HG02623 (cell line): ENCODE data around the gene LPP.

Source experiments
- ATAC-seq: cut with Tn5 transposase; IDR thresholded peaks from one replicate; pipeline ENCODE4 v1.9.1; 2021; ENCODE audit warnings: moderate library complexity; ENCODE audit not compliant: unreplicated experiment

Gene LPP

DNA sequence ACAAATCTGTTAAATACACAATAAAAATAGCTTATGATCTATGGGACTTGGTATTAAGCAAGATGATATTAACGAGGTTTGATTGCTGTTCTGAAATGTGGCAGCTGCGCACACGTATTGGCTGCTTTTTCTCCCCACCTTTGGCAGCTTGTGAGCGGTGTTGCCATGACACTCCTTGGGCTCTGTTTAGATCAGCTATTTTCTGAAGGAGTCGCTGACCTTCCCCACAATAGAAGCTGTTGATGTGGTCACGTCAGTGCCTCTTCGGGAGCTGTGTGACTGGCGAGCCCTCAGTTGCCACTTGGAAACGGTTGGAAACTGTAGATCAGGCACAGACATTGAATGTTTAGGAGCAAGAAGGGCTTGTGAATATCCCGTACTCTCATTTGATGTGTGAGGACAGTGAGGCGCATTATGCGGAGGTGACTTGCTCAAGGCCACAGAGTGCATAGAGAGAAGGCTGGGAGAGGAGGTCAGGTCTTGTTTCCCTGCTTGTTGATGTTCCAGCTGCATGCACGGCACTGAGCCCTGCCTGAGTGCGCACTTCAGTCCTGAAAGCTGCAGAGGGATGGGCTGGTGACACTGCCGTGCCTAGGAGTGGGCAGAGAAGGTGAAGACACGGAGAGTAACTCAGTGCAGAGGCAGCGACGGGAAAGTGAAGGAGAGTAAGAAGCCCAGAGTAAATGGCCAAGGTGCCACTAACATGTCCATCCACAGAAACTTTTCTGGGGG lies 198.4 kb downstream of the LPP start:
- no peak for ATAC-seq

DNA sequence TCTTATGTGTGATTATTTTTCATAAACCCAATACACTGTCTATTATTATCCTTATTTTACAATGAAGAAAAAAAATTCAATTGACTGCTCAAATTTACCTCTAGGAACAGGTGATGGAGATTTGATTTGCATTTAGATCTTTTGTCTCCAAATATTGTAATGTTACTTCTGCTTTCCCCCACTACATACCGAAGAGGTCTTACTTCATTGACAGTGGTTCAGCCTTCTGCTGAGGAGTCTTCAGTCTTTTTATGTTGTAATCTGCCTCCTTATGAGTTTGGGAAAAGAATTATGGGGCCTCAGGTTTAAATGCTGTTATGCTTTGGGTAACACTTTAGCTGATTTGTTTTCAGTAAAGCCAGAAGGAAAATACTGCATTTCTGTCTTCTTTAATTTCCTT lies 199.5 kb downstream of the LPP start:
- ATAC-seq = no peak

DNA sequence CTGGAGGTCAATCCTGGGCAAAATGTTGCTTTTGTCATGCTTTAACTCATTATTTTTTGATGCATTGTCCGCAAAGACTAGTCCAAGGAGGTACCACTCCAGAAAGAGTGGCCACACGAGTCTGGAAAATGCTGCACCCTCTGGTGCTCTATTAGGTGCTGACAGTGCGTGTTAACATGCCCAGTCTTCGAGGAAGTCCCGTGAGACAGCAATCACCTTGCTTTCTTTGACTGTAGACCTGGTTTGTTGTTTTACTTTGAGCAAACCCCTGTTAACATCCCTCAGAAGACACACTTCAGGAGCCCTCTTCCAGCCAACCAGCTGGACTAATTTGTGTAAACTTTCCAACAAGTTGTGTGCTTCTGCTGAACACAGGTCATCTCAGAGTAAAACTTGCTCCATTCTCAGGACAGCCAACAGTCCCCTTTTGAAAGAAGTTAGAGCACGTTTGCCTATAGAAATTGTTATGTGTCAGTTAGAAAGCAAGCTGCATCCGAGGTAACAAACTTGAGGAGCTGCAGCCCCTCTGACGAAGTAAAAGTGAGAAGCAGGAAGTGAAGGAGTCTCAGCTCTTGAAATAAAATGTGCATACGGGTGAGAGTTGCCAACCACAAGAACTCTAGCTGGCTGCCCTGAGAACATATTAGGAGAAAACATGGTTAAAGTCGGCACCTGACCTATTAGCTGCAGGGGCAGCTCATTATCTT lies 205.0 kb downstream of the LPP start:
- no peak for ATAC-seq

DNA sequence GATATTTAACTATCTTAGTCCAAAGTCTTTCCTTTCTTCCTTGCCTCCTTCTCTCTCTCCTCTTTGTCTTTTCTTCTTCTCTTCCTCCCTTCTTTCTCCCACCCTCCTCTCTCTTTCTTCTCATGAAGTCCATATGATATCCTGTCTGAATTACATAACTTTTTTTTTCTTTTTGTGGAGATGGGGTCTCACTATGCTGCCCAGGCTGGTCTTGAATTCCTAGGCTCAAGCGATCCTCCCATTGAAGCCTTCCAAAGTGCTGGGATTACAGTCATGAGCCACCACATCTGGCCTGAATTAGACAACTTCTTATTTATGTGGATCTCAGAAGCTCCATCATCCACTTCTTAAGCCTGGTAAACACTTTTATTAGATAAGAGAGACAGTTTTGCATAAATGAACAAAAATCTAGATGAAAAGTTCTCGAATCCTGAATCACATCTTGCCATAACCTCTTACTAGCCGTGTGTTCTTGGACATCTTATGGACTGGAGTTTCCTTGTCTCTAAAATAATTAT lies 206.5 kb downstream of the LPP start:
- ATAC-seq = no peak

DNA sequence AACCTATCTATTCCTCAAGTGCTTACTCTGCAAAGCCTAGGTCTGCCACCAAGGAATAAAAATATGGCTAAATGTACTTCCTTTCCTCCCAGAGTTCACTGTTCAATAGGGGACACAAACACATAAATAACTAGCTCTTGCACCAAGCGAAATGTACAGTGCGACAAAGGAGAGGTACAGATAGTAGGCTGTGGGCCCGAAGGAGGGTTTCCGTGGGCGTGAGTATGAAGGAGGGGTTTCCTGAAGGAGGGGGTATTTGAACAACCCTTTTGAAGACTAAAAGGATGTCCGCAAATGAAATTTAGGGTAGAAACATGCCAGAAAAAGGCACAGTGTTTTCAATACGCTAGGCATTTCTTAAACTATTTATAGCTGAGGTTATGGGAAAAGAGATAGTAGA lies 207.9 kb downstream of the LPP start:
- no peak for ATAC-seq

DNA sequence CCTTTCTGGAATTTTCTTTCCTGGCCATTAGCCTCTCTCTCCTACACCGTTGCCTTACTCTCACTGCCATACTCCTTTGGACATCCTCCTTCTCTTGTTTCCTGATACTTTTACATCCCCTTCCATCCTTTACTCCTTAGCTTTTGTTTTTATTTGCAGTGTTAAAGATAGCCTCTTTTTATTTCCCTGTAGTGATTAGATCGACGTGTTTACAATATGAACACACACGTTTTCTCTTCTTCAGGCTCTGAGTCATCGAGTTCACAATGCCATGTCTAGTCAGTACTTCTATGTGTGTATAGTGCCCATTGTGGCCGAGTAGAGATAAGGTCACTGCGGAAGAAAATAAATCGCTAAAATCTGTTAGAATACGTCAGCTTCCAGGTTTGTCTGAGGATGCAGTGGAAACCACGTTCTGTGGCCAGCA lies 208.5 kb downstream of the LPP start:
- no peak for ATAC-seq

DNA sequence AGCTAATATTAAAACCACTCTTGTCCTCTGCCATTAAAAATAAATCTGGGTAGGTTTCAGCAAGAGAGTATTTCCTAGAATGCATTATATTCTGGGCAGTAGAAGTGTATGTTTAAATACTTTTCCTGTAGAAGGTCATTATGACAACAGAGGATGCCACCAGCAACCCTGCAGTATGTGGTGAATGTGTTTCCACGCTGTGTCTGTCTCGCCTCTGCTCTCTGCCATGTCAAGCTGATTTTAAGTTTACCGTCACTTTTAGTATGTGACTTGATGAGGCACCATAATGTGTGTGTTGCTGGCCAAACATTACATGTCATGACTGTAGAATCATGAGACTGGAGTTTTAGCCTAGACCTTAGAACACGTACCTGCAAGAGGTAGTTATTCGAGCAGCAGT lies 211.2 kb downstream of the LPP start:
- no peak for ATAC-seq

DNA sequence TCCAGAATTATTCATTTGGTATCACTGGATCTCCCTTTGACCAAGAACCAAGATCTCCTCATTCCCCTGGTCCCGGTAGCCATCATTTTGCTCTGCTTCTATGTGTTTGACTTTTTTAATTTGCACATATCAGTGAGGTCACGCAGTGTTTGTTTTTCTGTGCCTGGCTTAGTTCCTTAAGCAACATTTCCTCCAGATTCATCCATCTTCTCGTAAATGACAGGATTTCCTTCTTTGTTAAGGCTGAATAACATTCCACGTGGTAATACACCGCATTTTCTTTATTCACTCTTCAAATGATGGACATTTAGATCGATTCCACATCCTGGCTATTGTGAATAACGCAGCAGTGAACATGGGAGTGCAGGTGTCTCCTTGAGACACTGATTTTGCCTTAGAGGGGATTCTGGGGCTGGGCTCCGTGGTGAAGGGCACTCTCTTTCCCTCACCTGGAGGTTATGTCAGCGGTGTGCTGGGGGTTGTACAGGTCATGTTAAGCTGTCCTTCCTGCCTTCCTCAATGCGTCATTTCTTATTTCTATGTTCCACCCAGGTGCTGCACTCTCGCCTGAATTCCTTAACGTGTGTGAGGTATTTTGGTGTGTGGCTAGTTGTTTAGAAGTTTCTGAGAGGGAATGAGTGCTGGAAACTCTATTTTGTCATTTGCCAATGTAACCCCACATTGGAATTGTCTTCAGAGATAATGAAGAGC lies 212.2 kb downstream of the LPP start:
- ATAC-seq = no peak

DNA sequence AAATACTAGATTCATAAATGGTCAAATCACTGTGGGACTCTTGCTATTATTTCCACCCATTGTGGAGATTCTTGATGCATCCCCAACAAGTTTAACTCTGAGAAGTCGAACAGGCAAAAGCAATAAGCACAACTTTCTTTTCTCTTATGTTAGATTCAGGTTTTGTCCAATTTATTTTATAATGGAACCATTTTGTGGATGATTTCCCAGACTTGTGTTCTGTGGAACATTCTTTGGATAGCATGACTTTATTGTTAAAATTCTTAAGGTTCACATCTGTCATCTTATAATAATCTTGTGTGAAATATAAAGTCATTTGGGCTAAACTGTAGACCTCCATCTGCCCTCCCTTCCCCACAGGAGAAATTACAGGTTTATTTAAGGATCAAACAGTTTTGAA lies 213.7 kb downstream of the LPP start:
- ATAC-seq = no peak

DNA sequence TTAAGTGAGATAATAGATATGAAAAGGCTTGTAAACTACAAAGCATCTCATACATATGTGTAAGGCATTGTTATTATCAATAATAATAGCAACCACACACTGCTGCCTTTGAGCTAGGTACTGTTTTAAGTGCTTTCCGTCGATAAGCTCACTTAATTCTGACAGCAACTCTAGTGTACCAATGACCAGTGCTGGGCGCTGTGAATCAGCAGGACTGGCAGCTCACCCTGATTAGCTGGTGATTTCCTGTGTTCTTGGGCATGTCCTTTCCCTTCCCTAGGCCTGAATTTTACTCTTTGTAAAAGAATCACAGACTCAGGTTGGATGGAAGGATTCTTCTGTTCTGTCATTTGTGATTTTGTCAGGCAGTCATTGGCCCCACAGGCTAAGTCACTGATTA lies 215.6 kb downstream of the LPP start:
- ATAC-seq = no peak

DNA sequence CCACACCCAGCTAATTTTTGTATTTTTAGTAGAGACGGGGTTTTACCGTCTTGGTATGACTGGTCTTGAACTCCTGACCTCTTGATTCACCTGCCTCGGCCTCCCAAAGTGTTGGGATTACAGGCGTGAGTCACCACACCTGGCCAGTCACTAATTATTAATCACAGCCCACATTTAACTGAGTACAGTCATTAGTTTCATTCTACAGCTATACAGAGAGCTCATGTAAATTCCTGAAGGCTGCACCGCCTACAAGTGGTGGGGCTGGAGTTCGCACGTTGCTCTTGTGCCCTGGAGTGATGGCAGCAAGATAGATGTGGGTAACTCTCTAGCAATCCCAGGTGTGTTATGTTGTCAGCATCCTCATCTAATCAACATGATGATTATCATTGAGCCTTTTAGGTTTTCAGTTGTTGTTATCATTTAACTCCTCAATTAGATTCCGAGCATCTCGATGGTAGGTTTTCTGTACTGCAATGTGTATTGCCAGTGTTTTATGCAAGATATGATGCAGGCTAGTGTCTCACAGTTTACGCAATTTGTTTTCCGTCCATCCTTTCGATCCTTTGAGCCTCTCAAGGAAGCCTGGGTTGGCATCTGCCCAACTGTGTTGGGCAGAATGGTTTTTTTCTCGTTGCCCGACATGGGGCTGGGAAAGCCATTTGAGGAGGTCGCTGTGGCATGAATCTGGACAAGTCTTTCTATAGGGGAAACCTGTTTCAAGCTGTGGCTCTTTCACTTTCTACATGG lies 216.3 kb downstream of the LPP start:
- no peak for ATAC-seq

DNA sequence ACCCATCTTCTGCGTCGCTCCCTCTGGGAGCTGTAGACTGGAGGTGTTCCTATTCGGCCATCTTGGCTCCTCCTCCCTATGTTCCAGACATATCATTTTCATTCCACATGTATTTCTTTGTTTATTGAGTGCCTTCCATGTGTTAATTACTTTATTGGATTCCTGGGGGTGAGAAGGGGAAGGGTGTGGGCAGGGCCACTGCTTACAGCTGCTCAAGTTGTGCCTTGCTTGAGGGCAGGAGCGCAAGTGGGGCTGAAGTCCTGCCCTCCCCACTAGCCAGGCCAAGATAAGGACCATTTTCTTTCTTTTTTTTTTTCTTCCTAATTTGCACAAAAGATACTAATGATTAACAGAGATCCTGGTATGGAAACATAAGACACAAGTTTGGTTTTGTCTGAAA lies 224.8 kb downstream of the LPP start:
- ATAC-seq = no peak

DNA sequence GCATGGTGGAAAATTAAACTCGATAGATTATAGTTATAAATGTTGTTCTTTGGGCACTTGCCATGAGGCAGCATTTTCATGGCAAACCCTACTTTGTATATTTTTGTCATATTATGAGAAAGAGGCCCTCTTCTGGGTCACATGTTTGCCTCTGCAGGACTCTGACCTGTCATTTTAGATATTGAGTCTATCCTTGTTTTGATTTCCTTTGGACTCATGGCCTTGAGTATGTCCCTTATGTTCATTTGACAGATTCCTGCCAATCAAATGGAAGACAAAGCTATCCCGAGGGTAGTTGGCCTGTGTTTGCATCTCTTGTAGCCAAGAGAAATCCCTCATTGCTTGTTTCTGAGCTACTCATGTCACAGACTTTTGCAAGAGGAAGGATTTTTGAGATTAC lies 226.3 kb downstream of the LPP start:
- ATAC-seq = no peak

DNA sequence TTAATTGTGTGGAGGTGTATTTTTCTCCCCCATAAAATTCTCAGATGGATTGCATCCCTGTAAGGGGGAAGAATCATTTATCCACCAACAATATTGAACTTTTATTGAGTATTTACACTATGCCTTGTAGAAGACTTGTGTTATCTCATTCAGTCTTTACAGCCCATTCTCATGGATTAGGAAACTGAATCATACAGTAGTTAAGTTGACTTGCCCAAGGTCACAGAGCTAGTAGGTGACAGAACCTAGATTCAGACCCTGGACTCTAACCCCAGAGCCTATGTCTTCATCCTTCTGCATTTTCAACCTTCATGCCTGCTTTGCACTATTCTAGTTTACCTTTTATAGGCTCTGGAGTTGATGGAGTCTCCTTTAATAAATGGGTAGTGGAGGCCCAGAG lies 226.8 kb downstream of the LPP start:
- no peak for ATAC-seq

DNA sequence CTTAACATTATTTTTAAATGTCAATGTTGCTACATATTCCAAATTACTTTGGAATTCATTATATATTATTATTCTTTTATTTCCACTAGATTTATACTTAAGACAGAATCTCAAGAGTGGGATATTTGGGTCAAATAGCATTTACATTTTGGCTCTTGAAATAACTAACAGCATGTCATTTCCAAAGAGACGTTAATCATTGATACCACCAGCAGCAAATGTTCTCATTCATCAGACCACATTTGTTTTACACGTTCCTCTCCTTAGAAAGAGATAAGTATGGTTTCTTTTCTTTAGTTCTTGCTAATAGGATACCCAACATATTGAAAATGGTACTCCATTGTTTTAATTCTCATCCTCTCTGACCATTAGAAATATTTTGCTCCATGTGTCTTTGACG lies 229.8 kb downstream of the LPP start:
- no peak for ATAC-seq

DNA sequence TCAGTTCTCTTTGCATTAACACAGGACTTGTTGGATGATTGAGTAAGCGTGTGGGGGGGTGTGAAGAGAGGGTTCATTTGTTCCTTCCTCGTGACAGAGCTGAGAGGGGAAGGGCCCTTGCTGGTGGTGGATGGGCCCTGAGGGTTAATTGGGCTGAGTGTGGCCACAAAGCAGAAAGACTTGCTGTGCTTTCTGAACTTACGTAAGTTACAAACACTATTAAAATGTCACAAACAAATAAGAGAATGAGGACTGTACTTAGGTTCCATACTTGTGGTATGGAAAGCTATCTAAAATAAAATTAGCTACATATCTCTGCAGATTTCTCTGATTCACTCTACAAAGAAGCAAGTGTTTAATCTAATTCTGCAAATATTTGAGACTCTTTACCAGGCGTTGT lies 231.3 kb downstream of the LPP start:
- no peak for ATAC-seq

DNA sequence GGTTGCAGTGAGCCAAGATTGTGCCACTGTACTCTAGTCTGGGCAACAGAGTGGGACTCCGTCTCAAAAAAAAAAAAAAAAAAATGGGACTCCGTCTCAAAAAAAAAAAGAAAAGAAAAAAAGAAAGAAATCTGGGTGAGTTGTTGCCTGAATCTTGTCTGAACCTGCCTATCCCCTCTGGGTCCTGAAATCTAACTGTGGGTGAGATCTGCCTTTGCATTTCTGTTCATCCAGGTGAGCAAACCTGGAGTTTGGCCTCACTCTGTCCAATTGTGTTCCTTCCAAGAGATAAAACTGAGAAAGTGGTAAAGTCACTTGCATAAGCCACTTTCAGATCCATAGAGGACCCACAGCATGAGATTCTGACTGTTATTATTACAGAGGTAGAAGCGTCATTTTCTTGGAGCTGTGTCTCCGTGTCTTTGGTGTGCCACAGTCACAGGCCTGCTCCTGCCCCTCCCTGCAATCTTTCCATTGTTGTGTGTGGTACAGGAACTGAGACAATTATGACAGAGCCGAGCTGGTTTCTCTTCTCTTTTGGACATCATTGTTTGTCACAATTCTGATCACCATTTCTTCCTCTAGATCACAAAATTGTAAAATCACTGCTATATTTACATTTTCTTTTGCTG lies 235.9 kb downstream of the LPP start:
- peak; percentile 89 for ATAC-seq

DNA sequence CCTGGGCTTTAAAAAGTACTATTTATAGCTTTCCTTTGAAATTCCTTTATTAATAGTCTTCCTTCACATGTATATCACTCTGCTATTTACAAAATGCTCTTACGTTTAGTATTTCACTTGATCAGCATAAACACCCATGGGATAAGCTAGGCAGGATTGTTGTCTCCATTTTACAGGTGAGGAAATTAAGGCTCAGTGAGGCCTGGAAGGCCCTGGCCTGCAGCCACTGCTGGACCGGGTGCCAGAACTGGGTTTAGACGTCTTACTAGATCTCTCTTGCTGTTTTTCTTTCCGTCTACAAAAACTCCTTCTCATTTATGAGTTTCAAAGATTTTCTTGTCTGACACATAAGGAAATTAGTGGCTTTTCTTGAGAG lies 236.4 kb downstream of the LPP start:
- ATAC-seq = peak; percentile 26

DNA sequence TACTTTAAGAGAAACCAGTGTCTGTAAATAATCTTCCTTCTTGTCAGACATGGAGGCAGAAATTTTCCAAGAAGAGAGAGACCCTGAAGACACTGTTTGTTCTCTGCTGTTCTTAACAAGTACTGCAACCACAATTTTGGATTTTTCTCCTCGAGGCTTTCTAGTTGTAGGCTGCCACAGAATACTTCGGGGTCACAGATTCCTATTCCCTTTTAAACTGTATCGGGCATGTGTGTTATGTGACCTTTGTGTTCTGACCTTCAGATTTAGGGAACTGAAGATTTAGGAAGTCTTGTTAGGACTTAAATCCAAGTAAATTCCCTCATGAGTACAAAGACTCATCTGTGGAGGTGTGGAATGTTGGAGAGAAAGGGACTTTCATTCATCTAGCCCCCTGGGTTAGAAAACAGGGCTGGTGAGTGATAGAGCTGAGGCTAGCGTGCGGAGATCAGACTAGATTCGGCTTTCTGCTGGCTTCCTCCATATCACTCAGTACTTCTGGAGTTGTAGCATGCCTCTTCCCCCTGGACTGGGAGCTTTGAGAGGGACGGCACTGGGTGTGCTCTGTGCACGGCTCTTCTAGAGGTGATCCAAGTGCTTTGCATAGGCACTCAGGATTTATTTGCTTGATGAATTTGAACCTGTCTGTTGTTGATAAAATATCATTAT lies 237.0 kb downstream of the LPP start:
- no peak for ATAC-seq

DNA sequence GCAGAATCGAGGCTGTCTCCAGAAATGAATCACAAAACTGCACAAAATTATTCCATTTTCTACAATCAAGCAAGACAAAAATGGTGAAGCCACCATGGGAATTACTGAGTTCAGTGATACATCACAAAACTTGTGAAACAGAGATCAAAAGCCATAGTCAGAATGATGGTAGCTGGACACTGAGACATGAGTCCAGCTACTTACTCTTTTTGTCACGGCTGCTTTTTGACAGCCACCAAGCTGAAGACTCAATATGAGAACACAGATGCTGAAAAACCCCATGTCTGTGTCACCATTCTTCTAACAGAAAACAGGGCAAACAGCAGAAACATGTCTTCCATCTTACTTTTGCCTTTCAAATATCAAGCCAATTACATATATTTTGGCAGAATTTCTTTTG lies 237.6 kb downstream of the LPP start:
- no peak for ATAC-seq
